NCI-H2171 treated with DMSO at 0.1 percent for 48 hours (cell line): ENCODE measurements around the gene SMARCB1.

Experiments used
- DNase-seq: peaks from one replicate; lab custom pipeline; 2025; lab: John Stamatoyannopoulos, UW

SMARCB1 gene

GRCh38 chr22:23831781-23832180 lies 45.0 kb downstream of the SMARCB1 start:
- DNase-seq = no peak

GRCh38 chr22:23832226-23833016 lies 45.7 kb downstream of the SMARCB1 start:
- DNase-seq = no peak

- no peak for DNase-seq
These were observed 46.4 kb downstream of the SMARCB1 start for GRCh38 chr22:23833017-23833751.

- no peak for DNase-seq
These were observed 47.1 kb downstream of the SMARCB1 start for GRCh38 chr22:23833911-23834317.

- no peak for DNase-seq
These were observed 47.6 kb downstream of the SMARCB1 start for GRCh38 chr22:23834406-23834792.

- DNase-seq = no peak
These were observed 48.2 kb downstream of the SMARCB1 start for GRCh38 chr22:23834793-23835483.

- no peak for DNase-seq
These were observed 48.8 kb downstream of the SMARCB1 start for GRCh38 chr22:23835484-23836144.

GRCh38 chr22:23836281-23836680 lies 49.5 kb downstream of the SMARCB1 start:
- DNase-seq = no peak

- DNase-seq = no peak
These were observed 50.1 kb downstream of the SMARCB1 start for GRCh38 chr22:23836692-23837495.

GRCh38 chr22:23837496-23837859 lies 50.7 kb downstream of the SMARCB1 start:
- no peak for DNase-seq

GRCh38 chr22:23837911-23838680 lies 51.3 kb downstream of the SMARCB1 start:
- DNase-seq = no peak

GRCh38 chr22:23838681-23839468 lies 52.1 kb downstream of the SMARCB1 start, which contains the start of gene DERL3:
Gene DERL3 (minus strand): TSS chr22:23839006. CDS start chr22:23838987, 19 bp downstream.
- peak; percentile 88 for DNase-seq

GRCh38 chr22:23840026-23840425 lies 53.3 kb downstream of the SMARCB1 start:
- no peak for DNase-seq

- no peak for DNase-seq
These were observed 54.5 kb downstream of the SMARCB1 start for GRCh38 chr22:23841292-23841691.

- no peak for DNase-seq
These were observed 55.1 kb downstream of the SMARCB1 start for GRCh38 chr22:23841736-23842445.

- DNase-seq = no peak
These were observed 55.8 kb downstream of the SMARCB1 start for GRCh38 chr22:23842599-23842998.

GRCh38 chr22:23844739-23845202 lies 58.0 kb downstream of the SMARCB1 start:
- no peak for DNase-seq

GRCh38 chr22:23845265-23846080 lies 58.7 kb downstream of the SMARCB1 start:
- DNase-seq = no peak
